SU-DHL-6 (cell line): ENCODE results near the gene ZNF248.

ENCODE experiments used
- CTCF ChIP-seq: fragments of 200-600 bp; sonication (generic); IDR thresholded peaks from one replicate; pipeline ENCODE4 v1.5.1; 2017; ENCODE audit warnings: antibody characterized with exemption, mild to moderate bottlenecking, low read length, moderate library complexity; ENCODE audit not compliant: insufficient read depth, poor library complexity, severe bottlenecking
- EZH2phosphoT487 ChIP-seq: fragments of 200-600 bp; sonication (generic), shearing (Covaris generic); conservative IDR thresholded peaks from 2 replicates; pipeline ENCODE4 v1.6.1; 2018; ENCODE audit warnings: mild to moderate bottlenecking, antibody characterized with exemption, low read length, moderate library complexity, mixed read lengths

GRCh38 chr10:37816290-37816689, 41.1 kb downstream of the ZNF248 start:
- no peak for TF ChIP-seq CTCF
- no peak for TF ChIP-seq EZH2phosphoT487
